HG03558 (cell line): ENCODE data around the gene ZNF662.

Experiments
- ATAC-seq: cut with Tn5 transposase; IDR thresholded peaks from one replicate; pipeline ENCODE4 v1.9.1; 2021; ENCODE audit warnings: moderate number of reproducible peaks; ENCODE audit not compliant: unreplicated experiment; ENCODE audit errors: extremely low read depth

The ZNF662 gene

GRCh38 chr3:42934111-42934510, 28.2 kb downstream of the ZNF662 start:
- no peak for ATAC-seq

- no peak for ATAC-seq
These were observed 29.0 kb downstream of the ZNF662 start for GRCh38 chr3:42934910-42935309.

- no peak for ATAC-seq
These were observed 29.5 kb downstream of the ZNF662 start for GRCh38 chr3:42935472-42935871.

GRCh38 chr3:42936157-42936981, 30.4 kb downstream of the ZNF662 start:
- no peak for ATAC-seq

GRCh38 chr3:42937334-42937733, 31.4 kb downstream of the ZNF662 start:
- no peak for ATAC-seq

- ATAC-seq, result no peak
These were observed 36.8 kb downstream of the ZNF662 start for GRCh38 chr3:42942693-42943092.

GRCh38 chr3:42946050-42946449, 40.1 kb downstream of the ZNF662 start:
- ATAC-seq, result no peak

GRCh38 chr3:42957573-42957972, 51.6 kb downstream of the ZNF662 start:
- no peak for ATAC-seq

GRCh38 chr3:42960282-42960681, 54.3 kb downstream of the ZNF662 start:
- no peak for ATAC-seq

GRCh38 chr3:42960786-42961185, 54.8 kb downstream of the ZNF662 start:
- ATAC-seq, result no peak

- ATAC-seq, result no peak
These were observed 55.7 kb downstream of the ZNF662 start for GRCh38 chr3:42961633-42962032.

GRCh38 chr3:42963269-42963668, 57.3 kb downstream of the ZNF662 start:
- no peak for ATAC-seq

GRCh38 chr3:42964266-42964665, 58.3 kb downstream of the ZNF662 start:
- ATAC-seq, result no peak
